WTC11 (cell line): ENCODE results near the gene OPRM1. TPM values are rescaled to one million over a fixed set of nuclear protein-coding genes. Genes with fewer than 3 reads are reported as not detected.

Source experiments
- ATAC-seq: fragments of 200-7000 bp; cut with Tn5 transposase; 2 replicates; pipeline ENCODE4 v1.10.0; 2021; ENCODE audit warnings: mild to moderate bottlenecking, moderate library complexity
- CTCF ChIA-PET: fragments of 300-600 bp; sonication (Branson Sonifier 250); formaldehyde crosslinking; loops from one replicate; lab custom pipeline; 2021; ENCODE audit warnings: antibody characterized with exemption; lab: Charles Lee
- POLR2A ChIA-PET: fragments of 350-600 bp; sonication (Branson Sonifier 250); formaldehyde crosslinking; loops from one replicate; lab custom pipeline; 2021; ENCODE audit warnings: antibody characterized with exemption; lab: Charles Lee
- DNase-seq: peaks from one replicate; pipeline ENCODE4 v3.0.0; 2021; ENCODE audit warnings: low spot score
- H3K27ac Mint-ChIP-seq: 2 replicates; pipeline ENCODE4 v1.8.0; 2021; ENCODE audit warnings: mixed read lengths
- H3K27me3 Mint-ChIP-seq: 2 replicates; pipeline ENCODE4 v1.8.0; 2021; ENCODE audit warnings: low read depth, mild to moderate bottlenecking, moderate library complexity, mixed read lengths
- H3K36me3 Mint-ChIP-seq: 2 replicates; pipeline ENCODE4 v1.8.0; 2021; ENCODE audit warnings: mixed read lengths
- H3K4me1 Mint-ChIP-seq: 2 replicates; pipeline ENCODE4 v1.8.0; 2022; ENCODE audit warnings: mixed read lengths
- H3K4me3 Mint-ChIP-seq: 2 replicates; pipeline ENCODE4 v1.8.0; 2021; ENCODE audit warnings: mild to moderate bottlenecking, moderate library complexity, mixed read lengths
- H3K9me3 Mint-ChIP-seq: 2 replicates; pipeline ENCODE4 v1.8.0; 2021; ENCODE audit warnings: mixed read lengths
- AFF4 ChIP-seq: sonication (generic); formaldehyde crosslinking; IDR thresholded peaks from 2 replicates; pipeline ENCODE4 v1.8.1; 2023; ENCODE audit warnings: mild to moderate bottlenecking, missing genetic modification reagents, borderline replicate concordance
- AR ChIP-seq: fragments of 250-450 bp; sonication (Bioruptor Pico); IDR thresholded peaks from 2 replicates; pipeline ENCODE4 v1.9.0; 2021; ENCODE audit warnings: mild to moderate bottlenecking
- ARID4B ChIP-seq: sonication (generic); formaldehyde crosslinking; IDR thresholded peaks from 2 replicates; pipeline ENCODE4 v1.8.0; 2023; ENCODE audit warnings: missing genetic modification reagents, mild to moderate bottlenecking, borderline replicate concordance
- CBFB ChIP-seq: sonication (generic); formaldehyde crosslinking; IDR thresholded peaks from 2 replicates; pipeline ENCODE4 v1.8.1; 2022; ENCODE audit warnings: mild to moderate bottlenecking, low read depth, missing genetic modification reagents
- E2F1 ChIP-seq: sonication (generic); formaldehyde crosslinking; IDR thresholded peaks from 2 replicates; pipeline ENCODE4 v1.8.0; 2022; ENCODE audit warnings: mild to moderate bottlenecking, missing genetic modification reagents
- EMX1 ChIP-seq: fragments of 250-450 bp; sonication (Bioruptor Pico); IDR thresholded peaks from 2 replicates; pipeline ENCODE4 v1.8.0; 2021; ENCODE audit warnings: mild to moderate bottlenecking
- FOXJ3 ChIP-seq: sonication (generic); formaldehyde crosslinking; IDR thresholded peaks from 2 replicates; pipeline ENCODE4 v1.9.0; 2021; ENCODE audit warnings: missing genetic modification reagents, mild to moderate bottlenecking, borderline replicate concordance
- FOXK1 ChIP-seq: sonication (generic); formaldehyde crosslinking; IDR thresholded peaks from 2 replicates; pipeline ENCODE4 v1.8.0; 2022; ENCODE audit warnings: mild to moderate bottlenecking, moderate library complexity, missing genetic modification reagents
- GABPB1 ChIP-seq: sonication (generic); formaldehyde crosslinking; IDR thresholded peaks from 2 replicates; pipeline ENCODE4 v1.8.1; 2023; ENCODE audit warnings: mild to moderate bottlenecking, missing genetic modification reagents
- IRF1 ChIP-seq: sonication (generic); formaldehyde crosslinking; IDR thresholded peaks from 2 replicates; pipeline ENCODE4 v1.8.0; 2023; ENCODE audit warnings: missing genetic modification reagents
- PRRX2 ChIP-seq: fragments of 250-450 bp; sonication (Bioruptor Pico); IDR thresholded peaks from 2 replicates; pipeline ENCODE4 v1.8.0; 2021; ENCODE audit warnings: mild to moderate bottlenecking
- SOX15 ChIP-seq: fragments of 250-450 bp; sonication (Bioruptor Pico); IDR thresholded peaks from 2 replicates; pipeline ENCODE4 v1.9.0; 2021; ENCODE audit warnings: mild to moderate bottlenecking
- USF1 ChIP-seq: sonication (generic); formaldehyde crosslinking; IDR thresholded peaks from 2 replicates; pipeline ENCODE4 v1.8.0; 2022; ENCODE audit warnings: mild to moderate bottlenecking, missing genetic modification reagents
- USF2 ChIP-seq: sonication (generic); formaldehyde crosslinking; IDR thresholded peaks from 2 replicates; pipeline ENCODE4 v1.8.1; 2023; ENCODE audit warnings: mild to moderate bottlenecking, missing genetic modification reagents, moderate library complexity
- ZNF263 ChIP-seq: sonication (generic); formaldehyde crosslinking; IDR thresholded peaks from 2 replicates; pipeline ENCODE4 v1.8.1; 2022; ENCODE audit warnings: low read depth, mild to moderate bottlenecking, moderate library complexity, missing genetic modification reagents
- ZSCAN18 ChIP-seq: fragments of 250-450 bp; sonication (Bioruptor Pico); IDR thresholded peaks from 2 replicates; pipeline ENCODE4 v2.1.2; 2022; ENCODE audit warnings: mild to moderate bottlenecking, moderate library complexity
- total RNA-seq: library from RNA; stranded (reverse); gene quantifications from 3 replicates; pipeline ENCODE4 v1.2.3, GENCODE V29; 2021

Gene OPRM1
- total RNA-seq, 1 experiment from 2014 or later = not detected

GRCh38 chr6:154002894-154003293 lies 36.1 kb upstream of the OPRM1 start:
- CTCF ChIA-PET = no interaction called here
- H3K4me1 Mint-ChIP-seq = no peaks in the 10 kb centered on the region
- ATAC-seq = no peak
- peaks cover 21% of the 10 kb centered on the region for H3K9me3 Mint-ChIP-seq
- no peak for DNase-seq
- POLR2A ChIA-PET = no interaction called here
- no peak overlapping the region for H3K4me3 Mint-ChIP-seq
- H3K36me3 Mint-ChIP-seq = no peaks in the 10 kb centered on the region; the same call in 1 of the 2 replicates
- H3K27ac Mint-ChIP-seq = no peak overlapping the region
- H3K27me3 Mint-ChIP-seq = no peaks in the 10 kb centered on the region
- TF ChIP-seq USF1 (CRISPR knock-in tag) (no peak), EMX1 (CRISPR knock-in tag) (no peak), FOXJ3 (no peak), GABPB1 (CRISPR knock-in tag) (no peak), USF2 (CRISPR knock-in tag) (no peak), AR (CRISPR knock-in tag) (no peak), IRF1 (CRISPR knock-in tag) (no peak), E2F1 (CRISPR knock-in tag) (no peak), PRRX2 (CRISPR knock-in tag) (no peak), FOXK1 (no peak), ZSCAN18 (CRISPR knock-in tag) (no peak), ARID4B (CRISPR knock-in tag) (no peak), SOX15 (CRISPR knock-in tag) (no peak), CBFB (CRISPR knock-in tag) (no peak), ZNF263 (CRISPR knock-in tag) (no peak), AFF4 (CRISPR knock-in tag) (no peak)
